Activated naive CD8-positive, alpha-beta T cell treated with anti-CD3 and anti-CD28 coated beads for 36 hours (primary cell): Measurements from ENCODE around the gene ANKZF1. TPM values are rescaled to one million over a fixed set of nuclear protein-coding genes. Genes with fewer than 3 reads are reported as not detected.

Experiments used
- DNase-seq: peaks from one replicate; pipeline ENCODE4 v3.0.0; 2021
- H3K27ac Mint-ChIP-seq: one replicate; pipeline ENCODE4 v1.8.0; 2022; ENCODE audit warnings: mild to moderate bottlenecking, moderate library complexity, mixed read lengths
- H3K27me3 Mint-ChIP-seq: one replicate; pipeline ENCODE4 v1.8.0; 2022; ENCODE audit warnings: mild to moderate bottlenecking, mixed read lengths
- H3K36me3 Mint-ChIP-seq: one replicate; pipeline ENCODE4 v1.8.0; 2021; ENCODE audit warnings: mild to moderate bottlenecking, mixed read lengths
- H3K4me1 Mint-ChIP-seq: one replicate; pipeline ENCODE4 v1.8.0; 2021; ENCODE audit warnings: mixed read lengths
- H3K4me3 Mint-ChIP-seq: one replicate; pipeline ENCODE4 v1.8.0; 2022; ENCODE audit warnings: mild to moderate bottlenecking, moderate library complexity, mixed read lengths
- H3K9me3 Mint-ChIP-seq: one replicate; pipeline ENCODE4 v1.8.0; 2022; ENCODE audit warnings: mixed read lengths
- total RNA-seq, 2 experiments: library from RNA; stranded (reverse); gene quantifications; one replicate each; pipeline ENCODE4 v1.2.3, GENCODE V29; 2021

The ANKZF1 gene
- total RNA-seq, 2 experiments from 2014 or later: 102 to 114 TPM

DNA sequence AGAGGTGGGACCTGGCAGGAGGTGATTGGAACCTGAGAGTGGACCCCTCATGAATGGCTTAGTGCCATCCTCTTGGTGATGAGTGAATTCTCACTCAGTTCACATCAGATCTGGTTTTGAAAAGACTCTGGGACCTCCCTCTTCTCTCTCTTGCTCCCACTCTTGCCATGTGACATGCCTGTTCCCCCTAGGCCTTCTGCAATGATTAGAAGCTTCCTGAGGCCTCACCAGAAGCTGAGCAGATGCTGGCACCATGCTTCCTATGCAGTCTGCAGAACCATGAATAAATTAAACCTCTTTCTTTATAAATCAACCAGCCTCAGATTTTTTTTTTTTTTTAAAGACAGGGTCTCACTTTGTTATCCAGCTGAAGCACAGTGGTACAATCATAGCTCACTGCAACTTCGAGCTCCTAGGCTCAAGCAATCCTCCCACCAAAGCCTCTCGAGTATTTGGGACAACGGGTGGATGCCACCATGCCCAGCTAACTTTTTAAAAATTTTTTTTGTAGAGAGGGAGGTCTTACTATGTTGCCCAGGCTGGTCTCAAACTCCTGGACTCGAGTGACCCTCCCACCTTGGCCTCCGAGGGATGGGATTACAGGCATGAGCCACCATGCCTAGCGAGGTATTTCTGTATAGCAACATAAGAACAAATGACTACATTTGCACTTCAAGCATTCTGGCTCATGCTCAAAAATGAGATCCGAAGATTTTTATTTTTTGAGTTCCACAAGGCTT is 25.0 kb upstream of the ANKZF1 start:
- Mint-ChIP-seq H3K36me3 (peaks cover 25% of the 10 kb centered on the region), H3K9me3 (peaks cover 17% of the 10 kb centered on the region), H3K27ac (peak overlapping the region; percentile 67), H3K4me3 (peak overlapping the region; percentile 18), H3K4me1 (peaks cover 37% of the 10 kb centered on the region), H3K27me3 (no peaks in the 10 kb centered on the region)
- DNase-seq: no peak

- peak overlapping the region; percentile 34 for H3K4me3 Mint-ChIP-seq
- peaks cover 29% of the 10 kb centered on the region for H3K36me3 Mint-ChIP-seq
- H3K27ac Mint-ChIP-seq: peak overlapping the region; percentile 5
- no peak for DNase-seq
- H3K4me1 Mint-ChIP-seq: peaks cover 42% of the 10 kb centered on the region
- H3K27me3 Mint-ChIP-seq: no peaks in the 10 kb centered on the region
- peaks cover 17% of the 10 kb centered on the region for H3K9me3 Mint-ChIP-seq
Measured at GRCh38 chr2:219205165-219205538, 24.5 kb upstream of the ANKZF1 start.

- Mint-ChIP-seq H3K4me3 (peak overlapping the region; percentile 90), H3K27ac (peak overlapping the region; percentile 97), H3K4me1 (peaks cover 39% of the 10 kb centered on the region), H3K9me3 (peaks cover 16% of the 10 kb centered on the region), H3K36me3 (peaks cover 29% of the 10 kb centered on the region), H3K27me3 (no peaks in the 10 kb centered on the region)
- no peak for DNase-seq
Measured at GRCh38 chr2:219205981-219206327, 23.7 kb upstream of the ANKZF1 start.

DNA sequence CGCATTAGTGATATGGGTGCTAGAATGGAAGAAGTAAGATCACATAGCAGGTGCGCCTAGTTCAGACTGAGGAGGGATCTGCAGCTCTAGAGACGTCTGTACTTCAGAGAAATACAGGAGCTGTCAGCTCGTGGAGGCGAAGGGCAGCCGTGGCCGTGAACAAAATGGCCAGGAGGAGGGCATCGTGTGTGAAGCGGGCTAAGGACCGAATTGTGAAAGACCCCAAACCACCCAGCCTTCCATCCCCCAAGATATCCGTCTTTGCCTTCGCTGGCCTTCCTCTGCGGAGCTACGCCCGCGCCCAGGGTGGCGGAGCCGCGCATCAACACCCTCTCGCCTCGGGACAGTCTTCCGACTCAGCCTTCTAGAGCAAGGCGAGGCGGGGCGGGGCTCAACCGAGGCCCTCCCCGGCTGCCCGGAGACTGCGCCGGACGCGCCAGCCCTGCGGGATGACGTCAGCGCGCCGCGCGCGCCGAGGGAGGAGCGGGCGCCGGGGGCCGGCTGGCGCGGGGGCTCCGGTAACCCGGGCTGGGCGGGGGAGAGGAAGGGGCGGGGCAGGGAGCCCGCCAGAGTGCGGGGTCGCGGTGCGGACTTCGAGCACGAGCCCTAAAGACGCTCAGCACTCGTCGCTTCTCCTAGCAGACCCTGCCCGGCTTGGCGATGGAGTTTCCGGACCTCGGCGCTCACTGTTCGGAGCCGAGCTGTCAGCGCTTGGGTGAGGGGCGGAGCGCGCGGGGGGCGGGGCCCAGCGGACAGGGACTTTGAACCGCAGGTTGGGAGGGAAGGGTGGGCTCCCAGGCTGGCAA is 23.1 kb upstream of the ANKZF1 start, which contains the start of gene ZFAND2B:
Gene ZFAND2B (plus strand): TSS at position 455 of the 806 bp plus-strand sequence. CDS start 206 bp downstream, at position 661.
- Mint-ChIP-seq H3K36me3 (peaks cover 27% of the 10 kb centered on the region), H3K4me1 (peaks cover 39% of the 10 kb centered on the region), H3K4me3 (peak within 1 kb of the TSS; percentile 90), H3K9me3 (peaks cover 13% of the 10 kb centered on the region), H3K27ac (peak within 1 kb of the TSS; percentile 97), H3K27me3 (no peaks in the 10 kb centered on the region)
- peak; percentile 99 for DNase-seq

GRCh38 chr2:219207134-219207883 is 22.3 kb upstream of the ANKZF1 start:
- H3K4me1 Mint-ChIP-seq: peaks cover 41% of the 10 kb centered on the region
- H3K9me3 Mint-ChIP-seq: peaks cover 13% of the 10 kb centered on the region
- peaks cover 34% of the 10 kb centered on the region for H3K36me3 Mint-ChIP-seq
- DNase-seq: no peak
- H3K27me3 Mint-ChIP-seq: no peaks in the 10 kb centered on the region
- peak overlapping the region; percentile 90 for H3K4me3 Mint-ChIP-seq
- H3K27ac Mint-ChIP-seq: peak overlapping the region; percentile 97

DNA sequence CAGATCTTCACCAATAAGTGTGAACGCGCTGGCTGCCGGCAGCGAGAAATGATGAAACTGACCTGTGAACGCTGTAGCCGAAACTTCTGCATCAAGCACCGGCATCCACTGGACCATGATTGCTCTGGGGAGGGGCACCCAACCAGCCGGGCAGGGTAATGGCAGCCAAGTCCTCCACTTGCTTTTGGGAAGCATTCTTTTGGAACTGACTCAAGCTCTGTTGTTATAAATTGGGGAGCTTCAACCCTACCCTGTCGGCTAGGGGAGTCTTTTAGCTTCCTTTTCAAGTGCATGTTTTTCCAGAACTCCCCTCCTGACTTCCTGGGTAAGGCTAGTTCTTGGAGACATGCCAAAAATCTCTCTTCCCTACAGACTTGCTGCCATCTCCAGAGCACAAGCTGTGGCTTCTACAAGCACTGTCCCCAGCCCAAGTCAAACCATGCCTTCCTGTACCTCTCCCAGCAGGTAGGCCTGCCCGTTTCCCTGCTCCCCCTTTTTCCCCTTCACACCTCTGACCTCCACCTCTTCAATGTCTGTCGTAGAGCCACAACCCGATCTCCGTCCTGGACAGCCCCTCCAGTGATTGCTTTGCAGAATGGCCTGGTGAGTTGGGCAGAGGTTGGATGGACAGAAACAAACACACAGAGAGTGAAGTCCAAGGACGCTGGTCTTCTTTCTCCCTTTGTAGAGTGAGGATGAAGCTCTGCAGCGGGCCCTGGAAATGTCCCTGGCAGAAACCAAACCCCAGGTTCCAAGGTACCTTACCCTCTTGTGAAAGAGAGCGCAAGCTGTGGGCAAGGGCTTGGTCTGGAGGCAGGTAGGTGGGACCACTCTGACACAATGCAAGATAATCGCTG is 21.5 kb upstream of the ANKZF1 start:
- no peak for DNase-seq
- Mint-ChIP-seq H3K27ac (peak overlapping the region; percentile 86), H3K9me3 (peaks cover 10% of the 10 kb centered on the region), H3K4me3 (peak overlapping the region; percentile 90), H3K4me1 (peaks cover 41% of the 10 kb centered on the region), H3K27me3 (no peaks in the 10 kb centered on the region), H3K36me3 (peaks cover 34% of the 10 kb centered on the region)

DNA sequence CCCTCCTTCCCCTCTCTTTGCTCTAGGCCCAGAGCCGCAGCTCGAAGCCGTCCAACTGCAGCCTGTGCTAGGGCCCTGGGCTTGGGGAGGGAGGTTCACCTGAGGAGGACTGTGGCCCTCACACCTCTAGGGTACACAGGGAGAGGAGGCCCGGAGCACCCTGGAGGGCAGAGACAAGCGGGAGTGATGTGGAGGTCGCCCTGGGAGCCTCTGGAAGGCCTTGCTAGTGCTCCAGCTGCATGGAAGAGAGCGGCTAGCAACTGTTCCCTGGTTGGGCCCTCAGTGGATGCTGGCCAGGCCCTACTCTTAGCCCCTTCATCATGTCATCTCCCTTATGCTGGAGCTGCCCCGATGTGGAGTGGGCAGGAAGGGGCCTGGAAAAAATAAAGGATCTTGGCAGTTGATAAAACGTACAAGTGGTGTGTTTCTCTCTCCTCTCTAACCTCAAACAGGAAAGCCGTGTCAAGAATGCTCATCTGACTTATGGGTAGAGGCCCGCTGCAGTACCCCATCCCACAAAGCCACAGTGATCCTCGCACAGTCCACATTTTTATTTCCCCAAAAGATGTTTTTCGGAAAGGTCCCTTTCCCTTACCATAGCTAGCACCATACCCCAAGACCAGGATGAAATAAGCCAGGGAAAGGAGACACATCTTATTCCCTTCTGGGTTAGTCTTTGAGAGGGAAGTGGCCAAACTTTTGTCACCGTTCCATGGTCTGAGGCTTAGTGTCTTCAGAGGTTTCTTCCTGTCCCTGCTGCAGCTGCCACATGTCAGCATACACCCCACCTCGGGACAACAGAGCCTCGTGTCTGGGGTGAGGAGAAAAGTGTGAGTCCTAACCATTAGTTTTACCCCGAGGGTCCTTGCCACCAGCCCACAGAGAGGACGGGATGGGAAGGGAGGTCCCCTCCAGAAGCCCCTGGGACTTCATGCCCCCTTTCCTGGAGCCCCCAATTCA is 20.1 kb upstream of the ANKZF1 start:
- H3K36me3 Mint-ChIP-seq: peaks cover 32% of the 10 kb centered on the region
- H3K4me3 Mint-ChIP-seq: no peak overlapping the region

DNA sequence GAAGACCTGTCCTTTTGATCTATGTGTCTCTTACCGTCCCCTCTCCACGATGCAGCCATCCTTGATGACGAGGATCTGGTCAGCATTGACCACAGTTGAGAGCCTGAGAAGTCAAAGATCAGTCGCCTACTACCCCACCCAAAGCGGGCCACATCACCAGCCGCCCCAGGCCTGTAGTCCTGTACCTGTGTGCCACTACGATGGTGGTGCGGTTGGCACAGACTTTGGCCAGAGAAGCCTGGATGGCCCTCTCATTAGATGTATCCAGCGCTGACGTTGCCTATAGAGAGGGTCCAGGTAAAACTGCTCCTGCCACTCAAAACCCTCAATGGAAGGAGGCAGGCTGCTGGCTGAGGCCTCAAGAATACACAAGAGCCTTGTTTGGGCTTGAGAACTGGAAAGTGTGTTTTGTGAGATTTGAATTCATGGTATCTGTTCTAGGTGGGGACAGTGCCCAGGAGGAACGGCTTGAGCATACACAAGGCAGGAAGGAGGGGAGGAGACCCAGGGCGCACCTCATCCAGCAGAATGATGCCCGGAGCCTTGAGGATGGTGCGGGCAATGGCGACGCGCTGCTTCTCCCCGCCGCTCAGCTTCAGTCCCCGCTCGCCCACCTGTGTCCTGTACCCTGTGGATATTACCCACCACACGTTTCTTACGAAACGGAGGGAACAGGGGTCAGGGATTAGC is 19.3 kb upstream of the ANKZF1 start:
- no peaks in the 10 kb centered on the region for H3K27me3 Mint-ChIP-seq
- peak overlapping the region; percentile 86 for H3K27ac Mint-ChIP-seq
- peaks cover 32% of the 10 kb centered on the region for H3K36me3 Mint-ChIP-seq
- H3K4me1 Mint-ChIP-seq: peaks cover 41% of the 10 kb centered on the region
- no peak for DNase-seq
- H3K9me3 Mint-ChIP-seq: no peaks in the 10 kb centered on the region
- H3K4me3 Mint-ChIP-seq: no peak overlapping the region

More for the DNA sequence above, 20.1 kb upstream of the ANKZF1 start:
- no peak for DNase-seq
- Mint-ChIP-seq H3K4me1 (peaks cover 41% of the 10 kb centered on the region), H3K9me3 (peaks cover 1% of the 10 kb centered on the region), H3K27me3 (no peaks in the 10 kb centered on the region), H3K27ac (peak overlapping the region; percentile 86)

- Mint-ChIP-seq H3K4me3 (no peak overlapping the region), H3K27ac (peak overlapping the region; percentile 3), H3K4me1 (peaks cover 40% of the 10 kb centered on the region), H3K9me3 (no peaks in the 10 kb centered on the region), H3K36me3 (peaks cover 33% of the 10 kb centered on the region), H3K27me3 (no peaks in the 10 kb centered on the region)
- DNase-seq: no peak
Measured at GRCh38 chr2:219210886-219211362, 18.7 kb upstream of the ANKZF1 start.

- Mint-ChIP-seq H3K27me3 (no peaks in the 10 kb centered on the region), H3K9me3 (no peaks in the 10 kb centered on the region), H3K4me3 (no peak overlapping the region), H3K36me3 (peaks cover 40% of the 10 kb centered on the region), H3K27ac (no peak overlapping the region), H3K4me1 (peaks cover 42% of the 10 kb centered on the region)
- no peak for DNase-seq
Measured at GRCh38 chr2:219213026-219213415, 16.6 kb upstream of the ANKZF1 start.

- Mint-ChIP-seq H3K9me3 (no peaks in the 10 kb centered on the region), H3K4me3 (no peak overlapping the region), H3K36me3 (peaks cover 35% of the 10 kb centered on the region), H3K27me3 (no peaks in the 10 kb centered on the region), H3K27ac (no peak overlapping the region), H3K4me1 (peaks cover 37% of the 10 kb centered on the region)
- DNase-seq: no peak
Measured at GRCh38 chr2:219213486-219214071, 16.0 kb upstream of the ANKZF1 start.

DNA sequence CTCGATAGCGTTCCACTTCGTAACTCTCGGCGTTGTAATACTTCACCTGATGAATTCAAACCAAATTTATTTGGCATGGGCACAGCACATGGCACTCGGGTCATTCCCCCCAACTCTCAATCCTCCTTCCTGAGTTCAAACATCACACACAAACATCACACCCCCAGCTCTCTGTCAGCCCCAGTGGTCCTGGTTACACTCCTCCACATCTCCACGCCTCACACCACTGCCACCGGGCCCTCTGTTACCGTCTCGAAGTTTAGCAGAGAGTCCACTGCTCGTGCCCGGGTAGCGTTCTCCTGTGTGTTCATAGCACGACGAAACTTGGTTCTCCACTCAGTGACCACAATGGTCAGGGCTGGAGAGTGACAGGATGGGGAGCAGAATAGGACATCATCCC is 15.5 kb upstream of the ANKZF1 start:
- peaks cover 34% of the 10 kb centered on the region for H3K4me1 Mint-ChIP-seq
- H3K9me3 Mint-ChIP-seq: no peaks in the 10 kb centered on the region
- no peak overlapping the region for H3K27ac Mint-ChIP-seq
- DNase-seq: no peak
- H3K27me3 Mint-ChIP-seq: no peaks in the 10 kb centered on the region
- no peak overlapping the region for H3K4me3 Mint-ChIP-seq
- H3K36me3 Mint-ChIP-seq: peaks cover 33% of the 10 kb centered on the region
